Astrocyte (in vitro differentiated cells and primary cell): Measurements from ENCODE around the gene LRRC66.

Experiments used
- EZH2 ChIP-seq: IDR thresholded peaks from 2 replicates; pipeline ENCODE4 v1.6.1; 2012; ENCODE audit warnings: mild to moderate bottlenecking, low read length, inconsistent platforms; ENCODE audit not compliant: insufficient read depth
- TF ChIP-seq, protein P1 (sequence below): IDR thresholded peaks from 2 replicates; pipeline ENCODE4 v1.5.1; 2011; ENCODE audit warnings: low read depth, mild to moderate bottlenecking, inconsistent platforms, low read length, moderate library complexity; ENCODE audit not compliant: insufficient read depth

DNA sequence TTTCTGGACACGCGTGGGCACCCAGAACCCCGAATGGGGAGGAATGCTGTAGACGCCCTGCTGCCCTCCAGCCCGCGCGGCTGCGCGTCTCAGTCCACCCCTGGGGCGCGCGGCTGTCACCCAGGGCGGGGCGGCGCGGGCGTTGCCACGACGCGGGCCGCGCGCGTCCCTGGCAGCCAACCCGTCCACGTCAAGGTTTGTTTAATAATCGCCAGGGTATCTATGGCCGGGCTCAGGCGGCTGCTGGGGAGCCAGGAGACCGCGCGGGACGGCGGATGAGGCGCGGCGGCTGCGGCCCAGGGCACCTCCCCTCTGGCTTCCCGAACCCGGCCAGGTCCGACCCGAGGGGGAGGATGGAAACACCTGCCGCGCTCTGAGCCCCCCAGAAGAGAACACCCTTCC lies 31.1 kb upstream of the LRRC66 start, which contains the start of gene SPATA18:
- TF ChIP-seq EZH2, result no peak
- TF ChIP-seq, protein P1, sequence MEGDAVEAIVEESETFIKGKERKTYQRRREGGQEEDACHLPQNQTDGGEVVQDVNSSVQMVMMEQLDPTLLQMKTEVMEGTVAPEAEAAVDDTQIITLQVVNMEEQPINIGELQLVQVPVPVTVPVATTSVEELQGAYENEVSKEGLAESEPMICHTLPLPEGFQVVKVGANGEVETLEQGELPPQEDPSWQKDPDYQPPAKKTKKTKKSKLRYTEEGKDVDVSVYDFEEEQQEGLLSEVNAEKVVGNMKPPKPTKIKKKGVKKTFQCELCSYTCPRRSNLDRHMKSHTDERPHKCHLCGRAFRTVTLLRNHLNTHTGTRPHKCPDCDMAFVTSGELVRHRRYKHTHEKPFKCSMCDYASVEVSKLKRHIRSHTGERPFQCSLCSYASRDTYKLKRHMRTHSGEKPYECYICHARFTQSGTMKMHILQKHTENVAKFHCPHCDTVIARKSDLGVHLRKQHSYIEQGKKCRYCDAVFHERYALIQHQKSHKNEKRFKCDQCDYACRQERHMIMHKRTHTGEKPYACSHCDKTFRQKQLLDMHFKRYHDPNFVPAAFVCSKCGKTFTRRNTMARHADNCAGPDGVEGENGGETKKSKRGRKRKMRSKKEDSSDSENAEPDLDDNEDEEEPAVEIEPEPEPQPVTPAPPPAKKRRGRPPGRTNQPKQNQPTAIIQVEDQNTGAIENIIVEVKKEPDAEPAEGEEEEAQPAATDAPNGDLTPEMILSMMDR, result no peak
